Esophagus squamous epithelium (tissue), 4 donors: ENCODE measurements around the gene GCNT2.

Source experiments
- POLR2A ChIP-seq, 4 donors: fragments of 450-650 bp; IDR thresholded peaks; one replicate each; pipeline ENCODE4 v1.6.1; 2017; ENCODE audit warnings: antibody characterized with exemption in 4 of 4, mild to moderate bottlenecking in 4 of 4, moderate library complexity in 3 of 4
- TF ChIP-seq, protein P1 (sequence below), 6 experiments: fragments of 450-650 bp in 4 of 6; fragments of 200-600 bp in 2 of 6; sonication (generic) in 2 of 6; IDR thresholded peaks; one replicate each; pipeline ENCODE4 v1.5.1; 2016 to 2019; ENCODE audit warnings: antibody characterized with exemption in 6 of 6, mild to moderate bottlenecking in 4 of 6, moderate library complexity in 4 of 6

DNA sequence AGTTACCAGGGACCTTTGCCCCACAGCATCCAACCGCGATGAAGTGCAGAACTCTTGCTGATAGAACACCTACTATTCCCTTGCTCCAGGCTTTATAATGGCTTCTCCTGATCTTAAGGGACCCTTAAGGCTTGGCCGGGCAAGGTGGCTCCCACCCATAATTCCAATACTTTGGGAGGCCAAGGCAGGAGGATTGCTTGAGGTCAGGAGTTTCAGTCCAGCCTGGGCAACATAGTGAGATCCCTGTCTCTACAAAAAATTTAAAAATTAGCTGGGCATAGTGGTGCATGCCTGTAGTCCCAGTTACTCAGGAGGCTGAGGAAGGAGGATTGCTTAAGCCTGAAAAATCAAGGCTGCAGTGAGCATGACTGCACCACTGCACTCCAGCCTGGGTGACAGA lies 68.8 kb downstream of the GCNT2 start:
- no peak for TF ChIP-seq POLR2A (IDR thresholded peaks at IDR 0.05)
- TF ChIP-seq, protein P1, sequence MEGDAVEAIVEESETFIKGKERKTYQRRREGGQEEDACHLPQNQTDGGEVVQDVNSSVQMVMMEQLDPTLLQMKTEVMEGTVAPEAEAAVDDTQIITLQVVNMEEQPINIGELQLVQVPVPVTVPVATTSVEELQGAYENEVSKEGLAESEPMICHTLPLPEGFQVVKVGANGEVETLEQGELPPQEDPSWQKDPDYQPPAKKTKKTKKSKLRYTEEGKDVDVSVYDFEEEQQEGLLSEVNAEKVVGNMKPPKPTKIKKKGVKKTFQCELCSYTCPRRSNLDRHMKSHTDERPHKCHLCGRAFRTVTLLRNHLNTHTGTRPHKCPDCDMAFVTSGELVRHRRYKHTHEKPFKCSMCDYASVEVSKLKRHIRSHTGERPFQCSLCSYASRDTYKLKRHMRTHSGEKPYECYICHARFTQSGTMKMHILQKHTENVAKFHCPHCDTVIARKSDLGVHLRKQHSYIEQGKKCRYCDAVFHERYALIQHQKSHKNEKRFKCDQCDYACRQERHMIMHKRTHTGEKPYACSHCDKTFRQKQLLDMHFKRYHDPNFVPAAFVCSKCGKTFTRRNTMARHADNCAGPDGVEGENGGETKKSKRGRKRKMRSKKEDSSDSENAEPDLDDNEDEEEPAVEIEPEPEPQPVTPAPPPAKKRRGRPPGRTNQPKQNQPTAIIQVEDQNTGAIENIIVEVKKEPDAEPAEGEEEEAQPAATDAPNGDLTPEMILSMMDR (IDR thresholded peaks at IDR 0.05), result no peak
